ENCODE results near the gene CYB561A3.

DNA sequence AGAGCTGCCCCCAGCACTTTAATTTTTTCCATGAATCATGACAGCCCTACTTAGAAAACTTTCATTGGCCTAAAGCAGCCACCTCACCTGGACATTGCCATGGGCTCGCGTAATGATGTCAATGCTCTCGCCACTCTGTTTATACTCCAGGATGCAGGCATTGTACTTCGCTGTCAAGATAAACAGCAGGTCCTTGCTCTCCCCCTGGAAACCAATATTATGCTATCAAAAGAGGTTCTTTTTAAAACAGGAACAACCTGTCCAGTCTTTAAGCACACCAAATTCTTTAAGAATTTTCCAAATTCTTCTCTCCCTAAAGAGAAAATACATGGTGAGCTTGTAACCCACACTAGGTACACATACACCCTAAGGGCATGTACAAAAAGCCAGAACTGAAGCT is 31.8 kb downstream of the CYB561A3 start:
- TF ChIP-seq EZH2 (IDR thresholded peaks at IDR 0.05) (no peak), POLR2AphosphoS5 (IDR thresholded peaks at IDR 0.05; ENCODE audit: borderline replicate concordance, low read depth, low read length) (no peak)
